ENCODE results near the gene FGF22. TPM values are rescaled to one million over a fixed set of nuclear protein-coding genes. Genes with fewer than 3 reads are reported as not detected.
"Not testable (repeated sequence)": the region's sequence is repeated elsewhere in the genome, so short reads cannot be mapped to it uniquely, and the experiment has no call there.

The FGF22 gene
- total and polyA plus RNA-seq, 9 donors = 0.23 to 4.4 (median 2.3) TPM; not detected in 1

GRCh38 chr19:624433-625109 is 15.1 kb upstream of the FGF22 start:
- DNase-seq = no peak
- no peaks in the 10 kb centered on the region for H3K9me3 ChIP-seq
- H3K27ac ChIP-seq = no peak overlapping the region
- no peak overlapping the region for H3K4me3 ChIP-seq
- no peaks in the 10 kb centered on the region for H3K36me3 ChIP-seq
- H3K27me3 ChIP-seq = no peaks in the 10 kb centered on the region
- TF ChIP-seq CTCF (IDR thresholded peaks at IDR 0.05) (no peak), POLR2A (IDR thresholded peaks at IDR 0.05) (no peak), EP300 (IDR thresholded peaks at IDR 0.05) (no peak)
- H3K4me1 ChIP-seq (ENCODE audit: insufficient read depth) = no peaks in the 10 kb centered on the region
- intact Hi-C loops (cut with DNase I) = loop anchor here in 1 of 4 donors (10.0 kb wide), 1 partner anchor 90 kb away; the partner anchor contains the start of gene CDC34
- 85 to 89% (median 87%) methylated on average over 24 of the region's 24 CpGs for WGBS, 3 donors

- 80 to 87% (median 85%) methylated on average over 5 of the region's 5 CpGs for WGBS, 3 donors
- no peak overlapping the region for H3K4me3 ChIP-seq
- no peaks in the 10 kb centered on the region for H3K4me1 ChIP-seq (ENCODE audit: insufficient read depth)
- H3K9me3 ChIP-seq = no peaks in the 10 kb centered on the region
- intact Hi-C loops (cut with DNase I) = loop anchor here in 1 of 4 donors (10.0 kb wide), 1 partner anchor 90 kb away; the partner anchor contains the start of gene CDC34
- no peak overlapping the region for H3K27ac ChIP-seq
- H3K36me3 ChIP-seq = no peaks in the 10 kb centered on the region
- no peaks in the 10 kb centered on the region for H3K27me3 ChIP-seq
- DNase-seq = no peak
- TF ChIP-seq EP300 (IDR thresholded peaks at IDR 0.05) (no peak), POLR2A (IDR thresholded peaks at IDR 0.05) (no peak), CTCF (IDR thresholded peaks at IDR 0.05) (no peak)
Observed at GRCh38 chr19:625257-625656, 14.4 kb upstream of the FGF22 start.

- H3K36me3 ChIP-seq = not testable (repeated sequence)
- WGBS, 3 donors = 95 to 98% (median 96%) methylated on average over 7 of the region's 7 CpGs
Observed at GRCh38 chr19:626566-626965, 13.1 kb upstream of the FGF22 start.

GRCh38 chr19:628168-628567 is 11.5 kb upstream of the FGF22 start:
- Histone ChIP-seq H3K4me3 (no peak overlapping the region), H3K27me3 (no peaks in the 10 kb centered on the region), H3K27ac (no peak overlapping the region), H3K4me1 (ENCODE audit: insufficient read depth) (peaks cover 5% of the 10 kb centered on the region), H3K36me3 (no peaks in the 10 kb centered on the region), H3K9me3 (no peaks in the 10 kb centered on the region)
- TF ChIP-seq POLR2A (IDR thresholded peaks at IDR 0.05) = no peak
- TF ChIP-seq EP300 (IDR thresholded peaks at IDR 0.05) = no peak
- TF ChIP-seq CTCF (IDR thresholded peaks at IDR 0.05) = no peak
- intact Hi-C loops (cut with DNase I) = loop anchor here in 1 of 4 donors (10.0 kb wide), 1 partner anchor 93 kb away; the partner anchor contains the start of gene CDC34
- WGBS, 3 donors = 83 to 86% (median 83%) methylated on average over 18 to 19 of the region's 19 CpGs
- no peak for DNase-seq

More at GRCh38 chr19:626566-626965, 13.1 kb upstream of the FGF22 start:
- not testable (repeated sequence) for H3K27me3 ChIP-seq; H3K4me1 ChIP-seq (ENCODE audit: insufficient read depth); DNase-seq; H3K4me3 ChIP-seq; H3K27ac ChIP-seq; H3K9me3 ChIP-seq
- intact Hi-C loops (cut with DNase I) = loop anchor here in 1 of 4 donors (10.0 kb wide), 1 partner anchor 92 kb away; the partner anchor contains the start of gene CDC34

GRCh38 chr19:629515-629914 is 10.2 kb upstream of the FGF22 start:
- not testable (repeated sequence) for H3K27me3 ChIP-seq, H3K36me3 ChIP-seq, H3K9me3 ChIP-seq, H3K4me3 ChIP-seq, DNase-seq, H3K27ac ChIP-seq
- peaks cover 12% of the 10 kb centered on the region for H3K4me1 ChIP-seq (ENCODE audit: insufficient read depth)
- WGBS, 3 donors = 57 to 61% (median 58%) methylated on average over 25 of the region's 25 CpGs
- intact Hi-C loops (cut with DNase I) = loop anchor here in 1 of 4 donors (10.0 kb wide), 1 partner anchor 95 kb away; the partner anchor contains the start of gene CDC34

Measured in ovary (tissue), 9 donors.